Upper lobe of left lung (tissue), 4 donors: ENCODE measurements around the gene TCF7L2.

Experiments used
- CTCF ChIP-seq, 6 experiments: fragments of 450-650 bp in 4 of 6; fragments of 200-600 bp in 2 of 6; sonication (generic) in 2 of 6; IDR thresholded peaks; one replicate each; pipeline ENCODE4 v1.5.1; 2016 to 2019; ENCODE audit warnings: antibody characterized with exemption in 6 of 6
- POLR2A ChIP-seq, 4 donors: fragments of 450-650 bp; IDR thresholded peaks; one replicate each; pipeline ENCODE4 v1.5.1; 2016 to 2017; ENCODE audit warnings: antibody characterized with exemption in 4 of 4, mild to moderate bottlenecking in 2 of 4

- no peak for TF ChIP-seq CTCF (IDR thresholded peaks at IDR 0.05)
- no peak for TF ChIP-seq POLR2A (IDR thresholded peaks at IDR 0.05)
Measured at GRCh38 chr10:113061557-113061956, 111.5 kb downstream of the TCF7L2 start.
